HepG2 (cell line): ENCODE data around the gene NEK7. TPM values are rescaled to one million over a fixed set of nuclear protein-coding genes. Genes with fewer than 3 reads are reported as not detected.

Experiments used
- AGO1 ChIP-seq: fragments of 200-400 bp; formaldehyde crosslinking; IDR thresholded peaks from 2 replicates; pipeline ENCODE4 v1.6.1; 2017; ENCODE audit warnings: mild to moderate bottlenecking, low read depth, low read length, moderate library complexity; ENCODE audit not compliant: poor library complexity, severe bottlenecking
- DPF2 ChIP-seq: sonication (generic); formaldehyde crosslinking; IDR thresholded peaks from 2 replicates; pipeline ENCODE4 v1.4.0; 2020; ENCODE audit warnings: mild to moderate bottlenecking, low read depth, missing genetic modification reagents, borderline replicate concordance
- FOXO4 ChIP-seq: sonication (generic); formaldehyde crosslinking; conservative IDR thresholded peaks from 2 replicates; pipeline ENCODE4 v1.8.1; 2023; ENCODE audit warnings: missing genetic modification reagents
- GFI1 ChIP-seq: sonication (generic); formaldehyde crosslinking; IDR thresholded peaks from 2 replicates; pipeline ENCODE4 v1.5.0; 2020; ENCODE audit warnings: missing genetic modification reagents, mild to moderate bottlenecking, borderline replicate concordance
- KDM6A ChIP-seq: IDR thresholded peaks from 2 replicates; pipeline ENCODE4 v1.6.1; 2016; ENCODE audit warnings: low read depth
- MLX ChIP-seq: IDR thresholded peaks from 2 replicates; pipeline ENCODE4 v1.6.1; 2016
- MXD4 ChIP-seq: IDR thresholded peaks from 2 replicates; pipeline ENCODE4 v1.6.1; 2016; ENCODE audit warnings: mild to moderate bottlenecking, missing biosample characterization, missing genetic modification reagents
- NCOA5 ChIP-seq: sonication (generic); formaldehyde crosslinking; IDR thresholded peaks from 2 replicates; pipeline ENCODE4 v1.4.0; 2020; ENCODE audit warnings: missing genetic modification reagents
- NR2F2 ChIP-seq: IDR thresholded peaks from 2 replicates; pipeline ENCODE4 v1.6.1; 2012; ENCODE audit warnings: low read depth, inconsistent platforms, borderline replicate concordance
- PHF20 ChIP-seq: sonication (generic); formaldehyde crosslinking; IDR thresholded peaks from 2 replicates; pipeline ENCODE4 v1.5.0; 2020; ENCODE audit warnings: mild to moderate bottlenecking, missing genetic modification reagents
- PRPF4 ChIP-seq: fragments of 200-400 bp; formaldehyde crosslinking; IDR thresholded peaks from 2 replicates; pipeline ENCODE4 v1.6.1; 2016; ENCODE audit warnings: low read length, low read depth; ENCODE audit not compliant: poor library complexity, severe bottlenecking
- RFX5 ChIP-seq: IDR thresholded peaks from 2 replicates; pipeline ENCODE4 v1.6.1; 2011; ENCODE audit warnings: low read depth, low read length, improper control_type of control experiment
- ZC3H4 ChIP-seq: sonication (generic); formaldehyde crosslinking; IDR thresholded peaks from 2 replicates; pipeline ENCODE4 v1.4.0; 2020; ENCODE audit warnings: missing genetic modification reagents, borderline replicate concordance
- ZGPAT ChIP-seq: IDR thresholded peaks from 2 replicates; pipeline ENCODE4 v1.6.1; 2016; ENCODE audit warnings: mild to moderate bottlenecking
- ZNF20 ChIP-seq: sonication (generic); formaldehyde crosslinking; IDR thresholded peaks from 2 replicates; pipeline ENCODE4 v1.4.0; 2020; ENCODE audit warnings: mild to moderate bottlenecking, moderate library complexity, missing genetic modification reagents
- ZNF205 ChIP-seq: IDR thresholded peaks from 2 replicates; pipeline ENCODE4 v1.6.1; 2018; ENCODE audit warnings: missing biosample characterization, missing genetic modification reagents
- ZNF326 ChIP-seq: sonication (generic); formaldehyde crosslinking; IDR thresholded peaks from 2 replicates; pipeline ENCODE4 v1.4.0; 2020; ENCODE audit warnings: missing genetic modification reagents, borderline replicate concordance
- ZNF33A ChIP-seq: sonication (generic); formaldehyde crosslinking; IDR thresholded peaks from 2 replicates; pipeline ENCODE4 v1.5.1; 2020; ENCODE audit warnings: missing genetic modification reagents, mild to moderate bottlenecking, moderate library complexity, borderline replicate concordance
- ZNF432 ChIP-seq: sonication (generic); formaldehyde crosslinking; IDR thresholded peaks from 2 replicates; pipeline ENCODE4 v1.5.0; 2020; ENCODE audit warnings: missing genetic modification reagents, mild to moderate bottlenecking, borderline replicate concordance
- ZNF713 ChIP-seq: sonication (generic); formaldehyde crosslinking; IDR thresholded peaks from 2 replicates; pipeline ENCODE4 v1.4.0; 2020; ENCODE audit warnings: mild to moderate bottlenecking, missing genetic modification reagents
- ZNF777 ChIP-seq: sonication (generic); formaldehyde crosslinking; IDR thresholded peaks from 2 replicates; pipeline ENCODE4 v1.4.0; 2020; ENCODE audit warnings: missing genetic modification reagents
- ZNF816 ChIP-seq: sonication (generic); formaldehyde crosslinking; IDR thresholded peaks from 2 replicates; pipeline ENCODE4 v1.8.0; 2022; ENCODE audit warnings: missing genetic modification reagents, mild to moderate bottlenecking, borderline replicate concordance
- polyA plus RNA-seq, 8 experiments: library from polyadenylated mRNA; depleted of rRNA in 3 of 8; stranded (reverse) in 7 of 8; unstranded in 1 of 8; fragments of >200 nt; fragmentation: Illumina TruSeq in 4 of 8; extraction: Trizol in 4 of 8; gene quantifications; 2 replicates each; pipeline versions ENCODE4 v1.2.1 to v1.2.3, GENCODE V29; 2011 to 2016; ENCODE audit warnings: low read depth in 4 of 8, missing spikeins in 1 of 8, mixed read lengths in 1 of 8; ENCODE audit not compliant: insufficient read depth in 1 of 8
- total RNA-seq, 5 experiments: library from RNA; depleted of rRNA; stranded (reverse); fragments of >200 nt; fragmentation: Illumina TruSeq; extraction: Trizol; gene quantifications; 2 replicates each; pipeline ENCODE4 v1.2.3, GENCODE V29; 2016; ENCODE audit warnings: low read depth in 1 of 5
- TF ChIP-seq, protein P1 (sequence below): sonication (generic); formaldehyde crosslinking; IDR thresholded peaks from 2 replicates; pipeline ENCODE4 v1.4.0; 2020; ENCODE audit warnings: missing genetic modification reagents
- TF ChIP-seq, protein P2 (sequence below): sonication (generic); formaldehyde crosslinking; IDR thresholded peaks from 2 replicates; pipeline ENCODE4 v1.9.0; 2021; ENCODE audit warnings: missing genetic modification reagents, mild to moderate bottlenecking, borderline replicate concordance

NEK7 gene
- total and polyA plus RNA-seq, 2 of the 13 experiments (the other 11 are each of a cell fraction or from before 2014, with no cell fraction given): 18.1 to 19.2 TPM

GRCh38 chr1:198158735-198159589 lies 2.2 kb downstream of the NEK7 start (continued):
- no peak for TF ChIP-seq DPF2
- no peak for TF ChIP-seq FOXO4 (CRISPR knock-in tag)
- TF ChIP-seq AGO1: no peak
- TF ChIP-seq GFI1 (CRISPR knock-in tag): no peak; the same call in 1 of the 2 replicates
- TF ChIP-seq NR2F2: peak; percentile 49; the same call in 1 of the 2 replicates
- TF ChIP-seq ZNF816 (CRISPR knock-in tag): no peak
- TF ChIP-seq MLX (CRISPR knock-in tag): no peak
- TF ChIP-seq ZNF713 (CRISPR knock-in tag): no peak
- TF ChIP-seq ZNF432 (CRISPR knock-in tag): no peak
- no peak for TF ChIP-seq NCOA5 (CRISPR knock-in tag)
- peak; percentile 57; the same call in 1 of the 2 replicates for TF ChIP-seq ZGPAT (CRISPR knock-in tag)
- TF ChIP-seq, protein P1, sequence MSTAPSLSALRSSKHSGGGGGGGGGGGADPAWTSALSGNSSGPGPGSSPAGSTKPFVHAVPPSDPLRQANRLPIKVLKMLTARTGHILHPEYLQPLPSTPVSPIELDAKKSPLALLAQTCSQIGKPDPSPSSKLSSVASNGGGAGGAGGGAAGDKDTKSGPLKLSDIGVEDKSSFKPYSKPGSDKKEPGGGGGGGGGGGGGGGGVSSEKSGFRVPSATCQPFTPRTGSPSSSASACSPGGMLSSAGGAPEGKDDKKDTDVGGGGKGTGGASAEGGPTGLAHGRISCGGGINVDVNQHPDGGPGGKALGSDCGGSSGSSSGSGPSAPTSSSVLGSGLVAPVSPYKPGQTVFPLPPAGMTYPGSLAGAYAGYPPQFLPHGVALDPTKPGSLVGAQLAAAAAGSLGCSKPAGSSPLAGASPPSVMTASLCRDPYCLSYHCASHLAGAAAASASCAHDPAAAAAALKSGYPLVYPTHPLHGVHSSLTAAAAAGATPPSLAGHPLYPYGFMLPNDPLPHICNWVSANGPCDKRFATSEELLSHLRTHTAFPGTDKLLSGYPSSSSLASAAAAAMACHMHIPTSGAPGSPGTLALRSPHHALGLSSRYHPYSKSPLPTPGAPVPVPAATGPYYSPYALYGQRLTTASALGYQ: no peak
- TF ChIP-seq KDM6A (CRISPR knock-in tag): no peak
- TF ChIP-seq, protein P2, sequence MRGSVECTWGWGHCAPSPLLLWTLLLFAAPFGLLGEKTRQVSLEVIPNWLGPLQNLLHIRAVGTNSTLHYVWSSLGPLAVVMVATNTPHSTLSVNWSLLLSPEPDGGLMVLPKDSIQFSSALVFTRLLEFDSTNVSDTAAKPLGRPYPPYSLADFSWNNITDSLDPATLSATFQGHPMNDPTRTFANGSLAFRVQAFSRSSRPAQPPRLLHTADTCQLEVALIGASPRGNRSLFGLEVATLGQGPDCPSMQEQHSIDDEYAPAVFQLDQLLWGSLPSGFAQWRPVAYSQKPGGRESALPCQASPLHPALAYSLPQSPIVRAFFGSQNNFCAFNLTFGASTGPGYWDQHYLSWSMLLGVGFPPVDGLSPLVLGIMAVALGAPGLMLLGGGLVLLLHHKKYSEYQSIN (CRISPR knock-in tag): no peak
- TF ChIP-seq RFX5: no peak
- TF ChIP-seq PHF20 (CRISPR knock-in tag): peak; percentile 71
- TF ChIP-seq MXD4: no peak
- TF ChIP-seq ZNF20 (CRISPR knock-in tag): no peak
- no peak for TF ChIP-seq ZNF33A (CRISPR knock-in tag)
- TF ChIP-seq ZNF205 (CRISPR knock-in tag): no peak
- TF ChIP-seq ZNF326 (CRISPR knock-in tag): no peak
- no peak for TF ChIP-seq ZC3H4 (CRISPR knock-in tag)
- no peak for TF ChIP-seq PRPF4
- TF ChIP-seq ZNF777: no peak
